GM20431 (cell line): ENCODE results near the gene ZNF148.

Experiments used
- in situ Hi-C: fragments of 300-500 bp; cut with MseI, MboI; formaldehyde crosslinking; loops from one replicate; pipeline ENCODE4 v1.15.0; 2020; ENCODE audit warnings: low sequenced_read_pairs; ENCODE audit not compliant: unreplicated experiment

The ZNF148 gene

GRCh38 chr3:125236331-125236903, 138.7 kb downstream of the ZNF148 start:
- in situ Hi-C loops = no loop called here

GRCh38 chr3:125234831-125235230, 140.3 kb downstream of the ZNF148 start:
- in situ Hi-C loops = no loop called here

- in situ Hi-C loops = no loop called here
Measured at GRCh38 chr3:125232401-125232800, 142.7 kb downstream of the ZNF148 start.

- in situ Hi-C loops = no loop called here
Measured at GRCh38 chr3:125231895-125232294, 143.2 kb downstream of the ZNF148 start.

- in situ Hi-C loops = no loop called here
Measured at GRCh38 chr3:125229707-125230106, 145.4 kb downstream of the ZNF148 start.

- in situ Hi-C loops = no loop called here
Measured at GRCh38 chr3:125229168-125229567, 146.0 kb downstream of the ZNF148 start.

- in situ Hi-C loops = no loop called here
Measured at GRCh38 chr3:125221831-125222230, 153.3 kb downstream of the ZNF148 start.

GRCh38 chr3:125220727-125221429, 154.2 kb downstream of the ZNF148 start:
- in situ Hi-C loops = no loop called here

GRCh38 chr3:125220183-125220582, 154.9 kb downstream of the ZNF148 start:
- in situ Hi-C loops = no loop called here

- in situ Hi-C loops = no loop called here
Measured at GRCh38 chr3:125219261-125219701, 155.8 kb downstream of the ZNF148 start.

GRCh38 chr3:125214738-125215137, 160.4 kb downstream of the ZNF148 start:
- in situ Hi-C loops = no loop called here

GRCh38 chr3:125213946-125214542, 161.1 kb downstream of the ZNF148 start:
- in situ Hi-C loops = no loop called here

- in situ Hi-C loops = no loop called here
Measured at GRCh38 chr3:125213364-125213755, 161.8 kb downstream of the ZNF148 start.

- in situ Hi-C loops = no loop called here
Measured at GRCh38 chr3:125212509-125213363, 162.4 kb downstream of the ZNF148 start, which contains the start of gene SLC12A8. Gene SLC12A8, minus strand, starts transcription at chr3:125212748. Its CDS starts 1,399 bp downstream, at chr3:125211349.

GRCh38 chr3:125212091-125212508, 163.0 kb downstream of the ZNF148 start:
- in situ Hi-C loops = no loop called here

GRCh38 chr3:125211523-125212090, 163.5 kb downstream of the ZNF148 start:
- in situ Hi-C loops = no loop called here

GRCh38 chr3:125207949-125208568, 167.1 kb downstream of the ZNF148 start:
- in situ Hi-C loops = no loop called here

GRCh38 chr3:125207507-125207906, 167.6 kb downstream of the ZNF148 start:
- in situ Hi-C loops = no loop called here

- in situ Hi-C loops = no loop called here
Measured at GRCh38 chr3:125206934-125207333, 168.2 kb downstream of the ZNF148 start.

- in situ Hi-C loops = no loop called here
Measured at GRCh38 chr3:125203731-125204130, 171.4 kb downstream of the ZNF148 start.
